Suppressor macrophage treated with lipopolysaccharide for 4 hours (primary cell): Measurements from ENCODE around the gene HES3.

Experiments used
- DNase-seq: peaks from one replicate; pipeline ENCODE4 v3.0.0-alpha.2; 2020

Gene HES3

GRCh38 chr1:6281511-6282402, 37.8 kb downstream of the HES3 start:
- no peak for DNase-seq

GRCh38 chr1:6282577-6283270, 38.7 kb downstream of the HES3 start:
- no peak for DNase-seq

- DNase-seq: no peak
Observed at GRCh38 chr1:6285336-6285735, 41.4 kb downstream of the HES3 start.

GRCh38 chr1:6286266-6286665, 42.3 kb downstream of the HES3 start:
- no peak for DNase-seq

GRCh38 chr1:6287029-6287428, 43.0 kb downstream of the HES3 start:
- DNase-seq: no peak

GRCh38 chr1:6287431-6287886, 43.5 kb downstream of the HES3 start:
- no peak for DNase-seq

- DNase-seq: no peak
Observed at GRCh38 chr1:6288026-6288425, 44.0 kb downstream of the HES3 start.

GRCh38 chr1:6288665-6289064, 44.7 kb downstream of the HES3 start:
- no peak for DNase-seq

- no peak for DNase-seq
Observed at GRCh38 chr1:6292102-6292501, 48.1 kb downstream of the HES3 start.

GRCh38 chr1:6294080-6294889, 50.3 kb downstream of the HES3 start:
- DNase-seq: no peak

GRCh38 chr1:6294890-6295556, 51.0 kb downstream of the HES3 start:
- DNase-seq: no peak
